BLaER1 treated with 17β-estradiol and CSF1 and Interleukin-3, amounts not matched to agents 10 nM and 100 nM (cell line): ENCODE data around the gene SRGAP1.

ENCODE experiments used
- H3K27ac ChIP-seq, 11 experiments: shearing (Covaris generic); formaldehyde crosslinking; 2 replicates each; pipeline ENCODE4 v1.8.1; 2022
- H3K27me3 ChIP-seq, 11 experiments: shearing (Covaris generic); formaldehyde crosslinking; 2 replicates each; pipeline ENCODE4 v1.8.1; 2022
- H3K36me3 ChIP-seq, 11 experiments: shearing (Covaris generic); formaldehyde crosslinking; 2 replicates each; pipeline ENCODE4 v1.8.1; 2022
- H3K4me1 ChIP-seq, 10 experiments: shearing (Covaris generic); formaldehyde crosslinking; 2 replicates each; pipeline ENCODE4 v1.8.1; 2022
- H3K4me2 ChIP-seq, 11 experiments: shearing (Covaris generic); formaldehyde crosslinking; 2 replicates each; pipeline ENCODE4 v1.8.1; 2022
- H3K4me3 ChIP-seq, 10 experiments: shearing (Covaris generic); formaldehyde crosslinking; 2 replicates each; pipeline ENCODE4 v1.8.1; 2022
- H3K9ac ChIP-seq, 11 experiments: shearing (Covaris generic); formaldehyde crosslinking; 2 replicates each; pipeline ENCODE4 v1.8.1; 2022
- H3K9me3 ChIP-seq, 11 experiments: shearing (Covaris generic); formaldehyde crosslinking; replicated peaks in 1 of 11; 2 replicates each; pipeline ENCODE4 v1.8.1; 2022
- H4K20me1 ChIP-seq, 11 experiments: shearing (Covaris generic); formaldehyde crosslinking; 2 replicates each; pipeline ENCODE4 v1.8.1; 2022
- Cebpa-rat ChIP-seq, 11 experiments: shearing (Covaris generic); IDR thresholded peaks; 2 replicates each; pipeline ENCODE4 v1.8.1; 2022

Gene SRGAP1

DNA sequence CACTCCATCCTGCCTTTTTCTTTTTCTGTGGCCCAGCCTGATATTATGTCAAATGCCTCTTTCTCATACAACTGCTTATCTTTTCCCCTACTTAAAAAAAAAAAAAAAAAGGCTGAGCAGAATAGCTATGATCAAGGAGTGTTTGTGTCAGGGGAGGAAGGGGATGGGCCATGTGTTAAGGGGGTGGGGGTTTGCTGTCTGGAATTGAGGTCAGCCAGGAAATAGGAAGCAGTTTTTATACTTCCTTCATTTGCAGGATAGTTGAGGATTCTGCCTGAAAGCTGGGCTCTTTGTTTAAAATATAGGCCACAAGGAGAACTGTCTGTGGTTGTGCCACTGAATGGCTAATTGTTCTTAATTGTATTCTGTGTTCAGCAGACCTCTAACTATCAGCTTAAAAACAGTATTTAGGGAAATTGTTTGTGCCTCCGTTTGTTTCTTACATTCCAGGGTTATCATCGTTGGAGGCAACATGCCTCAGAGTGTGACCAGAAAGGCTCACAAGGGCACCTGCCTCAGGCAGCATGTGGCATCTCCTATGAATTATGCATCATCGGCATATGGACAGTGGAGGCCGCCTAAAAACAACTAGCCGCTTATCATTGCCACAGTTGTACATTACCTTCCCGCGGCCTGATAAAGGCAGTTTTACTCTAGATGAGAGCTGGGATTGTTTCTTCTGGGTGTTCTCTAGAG, 96.0 kb downstream of the SRGAP1 start:
- H3K4me1 ChIP-seq, result peaks cover 49 to 81% (median 71%) of the 10 kb centered on the region in 10 experiments
- no peak for TF ChIP-seq Cebpa-rat (IDR thresholded peaks at IDR 0.05)
- H4K20me1 ChIP-seq, result no peaks in the 10 kb centered on the region
- H3K36me3 ChIP-seq, result no peaks in the 10 kb centered on the region
- peak overlapping the region; percentile 46 to 69 (median 61) for H3K4me2 ChIP-seq
- H3K9ac ChIP-seq, result peak overlapping the region in 1 of 11 experiments; percentile 4; a peak in 1 of 22 replicates
- H3K27ac ChIP-seq, result peak overlapping the region in 6 of 11 experiments; percentile 3 to 52 (median 22); a peak in 6 of 22 replicates
- H3K27me3 ChIP-seq, result no peaks in the 10 kb centered on the region
- H3K4me3 ChIP-seq, result no peak overlapping the region
- H3K9me3 ChIP-seq, result peaks cover 0 to 6% (median 0%) of the 10 kb centered on the region in 11 experiments; a peak in 3 of 22 replicates

DNA sequence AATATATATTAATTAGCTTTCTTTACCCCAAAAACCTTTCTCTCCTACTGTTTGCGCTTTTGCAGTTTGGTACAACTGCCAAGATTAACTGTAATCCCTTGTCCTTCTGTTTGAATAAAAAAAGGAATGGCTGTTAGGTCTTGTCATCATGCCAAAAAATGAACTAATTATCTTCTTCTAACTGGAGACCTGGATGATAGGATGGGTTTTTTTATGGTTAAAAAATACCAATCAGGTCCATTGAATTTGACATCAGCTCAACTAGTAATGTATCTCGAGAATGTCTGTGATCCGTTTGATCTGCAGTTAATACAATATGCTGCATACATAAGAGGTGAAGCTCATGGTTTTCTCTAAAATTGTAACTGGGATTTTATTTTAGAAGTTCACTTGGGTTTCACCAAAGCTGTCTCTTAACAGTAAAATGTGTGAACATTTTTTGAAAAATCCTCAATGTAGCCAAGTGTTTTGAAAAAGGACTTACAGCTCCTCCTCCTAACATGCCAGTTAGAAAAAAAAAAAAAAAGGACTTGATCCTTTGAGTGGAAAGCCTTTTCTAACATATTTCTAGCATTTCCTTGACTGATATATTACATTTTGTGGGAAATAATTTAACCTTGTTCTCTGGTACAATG, 96.8 kb downstream of the SRGAP1 start:
- H3K27ac ChIP-seq, result no peak overlapping the region
- H4K20me1 ChIP-seq, result no peaks in the 10 kb centered on the region

DNA sequence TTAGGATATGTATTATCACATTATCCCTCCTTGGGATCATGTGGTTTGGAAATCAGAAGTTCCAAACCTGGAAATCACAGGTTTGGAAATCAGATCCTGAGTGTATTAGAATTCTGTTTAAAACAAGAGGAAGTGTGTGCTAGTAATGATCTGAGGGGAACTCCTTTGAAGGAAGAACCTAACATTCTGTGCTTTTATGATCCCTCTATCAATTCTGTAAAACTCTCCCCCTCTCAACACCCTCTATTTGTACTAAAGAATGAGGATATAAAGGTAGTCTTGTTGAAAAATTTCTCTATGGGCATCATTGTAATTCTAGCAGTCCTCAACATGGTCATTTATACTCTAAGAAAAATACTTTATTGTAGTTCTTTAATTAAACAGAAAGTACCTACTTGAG, 97.4 kb downstream of the SRGAP1 start:
- no peak for TF ChIP-seq Cebpa-rat (IDR thresholded peaks at IDR 0.05)
- no peak overlapping the region for H3K27ac ChIP-seq

More for the DNA sequence above, 96.8 kb downstream of the SRGAP1 start:
- peaks cover 0 to 6% (median 0%) of the 10 kb centered on the region in 11 experiments; a peak in 3 of 22 replicates for H3K9me3 ChIP-seq
- H3K9ac ChIP-seq, result no peak overlapping the region
- no peak overlapping the region for H3K4me3 ChIP-seq
- peaks cover 53 to 86% (median 77%) of the 10 kb centered on the region in 10 experiments for H3K4me1 ChIP-seq
- peak overlapping the region in 4 of 11 experiments; percentile 5 to 69 (median 54); a peak in 6 of 22 replicates for H3K4me2 ChIP-seq
- TF ChIP-seq Cebpa-rat (IDR thresholded peaks at IDR 0.05), result no peak
- no peaks in the 10 kb centered on the region for H3K27me3 ChIP-seq
- no peaks in the 10 kb centered on the region for H3K36me3 ChIP-seq

GRCh38 chr12:63942464-63943241, 98.2 kb downstream of the SRGAP1 start:
- no peak overlapping the region for H3K9ac ChIP-seq
- H3K4me2 ChIP-seq, result peak overlapping the region in 8 of 11 experiments; percentile 78 to 94 (median 87); a peak in 8 of 22 replicates
- peaks cover 52 to 82% (median 76%) of the 10 kb centered on the region in 10 experiments for H3K4me1 ChIP-seq
- H3K9me3 ChIP-seq, result peaks cover 0 to 6% (median 0%) of the 10 kb centered on the region in 11 experiments; a peak in 3 of 22 replicates
- no peak overlapping the region for H3K4me3 ChIP-seq
- H4K20me1 ChIP-seq, result no peaks in the 10 kb centered on the region
- H3K27me3 ChIP-seq, result no peaks in the 10 kb centered on the region
- H3K36me3 ChIP-seq, result no peaks in the 10 kb centered on the region
- TF ChIP-seq Cebpa-rat (IDR thresholded peaks at IDR 0.05), result no peak
- no peak overlapping the region; a peak in 1 of 22 replicates for H3K27ac ChIP-seq

More for the DNA sequence above, 97.4 kb downstream of the SRGAP1 start:
- no peak overlapping the region for H3K4me3 ChIP-seq
- H3K9ac ChIP-seq, result no peak overlapping the region
- H3K4me2 ChIP-seq, result peak overlapping the region in 4 of 11 experiments; percentile 0 to 69 (median 26); a peak in 5 of 22 replicates
- no peaks in the 10 kb centered on the region for H3K27me3 ChIP-seq
- peaks cover 0 to 6% (median 0%) of the 10 kb centered on the region in 11 experiments; a peak in 3 of 22 replicates for H3K9me3 ChIP-seq
- no peaks in the 10 kb centered on the region for H4K20me1 ChIP-seq
- H3K36me3 ChIP-seq, result no peaks in the 10 kb centered on the region
- H3K4me1 ChIP-seq, result peaks cover 53 to 86% (median 77%) of the 10 kb centered on the region in 10 experiments

DNA sequence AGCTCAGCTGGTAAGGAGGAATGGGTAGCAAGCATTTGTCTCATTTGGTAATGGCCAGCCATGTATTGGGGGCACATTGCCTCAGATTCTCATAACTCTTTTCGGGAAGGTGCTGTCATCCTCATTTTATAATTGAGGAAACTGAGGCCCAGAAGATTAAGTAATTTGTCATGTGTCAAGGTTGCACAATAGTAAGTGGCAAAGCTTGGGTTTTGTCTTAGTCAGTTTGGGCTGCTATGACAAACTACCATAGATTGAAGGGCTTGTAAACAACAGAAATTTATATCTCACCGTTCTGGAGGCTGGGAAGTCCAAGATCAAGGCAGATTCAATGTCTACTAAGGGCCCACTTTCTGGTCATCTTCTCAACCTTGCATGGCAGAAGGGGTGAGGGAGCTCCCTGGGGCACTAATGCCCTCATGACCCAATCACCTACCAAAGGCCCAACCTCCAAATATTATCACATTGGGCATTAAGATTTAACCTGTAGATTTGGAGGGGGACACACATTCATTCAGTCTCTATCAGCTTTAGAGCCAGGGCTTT, 99.6 kb downstream of the SRGAP1 start:
- no peaks in the 10 kb centered on the region for H3K27me3 ChIP-seq
- peak overlapping the region; percentile 53 to 81 (median 75); a peak in 21 of 22 replicates for H3K27ac ChIP-seq
- H3K4me2 ChIP-seq, result peak overlapping the region; percentile 78 to 94 (median 90)
- H3K9me3 ChIP-seq, result peaks cover 0 to 6% (median 0%) of the 10 kb centered on the region in 11 experiments; a peak in 3 of 22 replicates
- H3K36me3 ChIP-seq, result no peaks in the 10 kb centered on the region
- peak in 3 of 11 experiments; percentile 50 to 70 (median 54); a peak in 4 of 22 replicates for TF ChIP-seq Cebpa-rat (IDR thresholded peaks at IDR 0.05)
- H3K9ac ChIP-seq, result peak overlapping the region in 8 of 11 experiments; percentile 16 to 58 (median 50); a peak in 9 of 22 replicates
- peaks cover 43 to 82% (median 63%) of the 10 kb centered on the region in 10 experiments for H3K4me1 ChIP-seq
- no peaks in the 10 kb centered on the region for H4K20me1 ChIP-seq
- H3K4me3 ChIP-seq, result peak overlapping the region in 7 of 10 experiments; percentile 3 to 51 (median 24); a peak in 2 of 20 replicates

DNA sequence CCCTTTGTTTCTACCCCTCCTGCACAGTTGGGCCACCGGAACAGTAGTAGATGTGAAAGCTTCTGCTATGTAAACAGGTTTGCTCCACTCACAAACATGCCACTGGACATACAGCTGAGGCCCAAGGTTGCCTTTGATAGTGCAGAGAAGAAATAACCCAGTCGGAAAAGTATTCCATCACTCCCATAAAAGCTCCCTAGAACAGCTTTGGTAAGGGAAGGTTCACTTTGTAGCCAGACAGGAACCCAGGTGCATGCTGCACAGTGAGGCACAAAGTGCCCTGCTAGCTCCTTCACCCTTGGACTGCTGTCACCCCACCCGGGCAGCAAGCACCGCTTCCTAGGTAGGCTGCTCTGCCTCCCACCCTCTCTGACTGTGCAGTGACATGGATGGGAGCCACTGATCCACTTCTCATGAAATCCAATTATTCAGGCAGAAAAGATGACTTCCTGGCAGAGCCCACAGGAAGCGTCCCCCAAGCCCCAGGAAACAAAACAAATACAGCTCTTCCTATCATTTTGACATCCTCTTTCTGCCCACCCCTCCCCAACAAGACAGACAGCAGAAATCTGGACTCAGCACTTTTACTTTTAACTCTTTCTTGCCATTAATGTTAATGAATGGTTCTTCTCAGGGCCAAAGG, 100.2 kb downstream of the SRGAP1 start:
- peak in 2 of 11 experiments; percentile 8 to 16; a peak in 1 of 22 replicates for TF ChIP-seq Cebpa-rat (IDR thresholded peaks at IDR 0.05)
- Histone ChIP-seq H4K20me1 (no peaks in the 10 kb centered on the region), H3K9ac (peak overlapping the region in 9 of 11 experiments; percentile 4 to 58 (median 49); a peak in 10 of 22 replicates), H3K9me3 (peaks cover 0 to 6% (median 0%) of the 10 kb centered on the region in 11 experiments; a peak in 3 of 22 replicates), H3K4me2 (peak overlapping the region; percentile 78 to 94 (median 90)), H3K27ac (peak overlapping the region; percentile 53 to 81 (median 75); a peak in 21 of 22 replicates), H3K36me3 (no peaks in the 10 kb centered on the region), H3K27me3 (no peaks in the 10 kb centered on the region), H3K4me1 (peaks cover 37 to 76% (median 57%) of the 10 kb centered on the region in 10 experiments), H3K4me3 (peak overlapping the region in 7 of 10 experiments; percentile 3 to 51 (median 24); a peak in 7 of 20 replicates)

DNA sequence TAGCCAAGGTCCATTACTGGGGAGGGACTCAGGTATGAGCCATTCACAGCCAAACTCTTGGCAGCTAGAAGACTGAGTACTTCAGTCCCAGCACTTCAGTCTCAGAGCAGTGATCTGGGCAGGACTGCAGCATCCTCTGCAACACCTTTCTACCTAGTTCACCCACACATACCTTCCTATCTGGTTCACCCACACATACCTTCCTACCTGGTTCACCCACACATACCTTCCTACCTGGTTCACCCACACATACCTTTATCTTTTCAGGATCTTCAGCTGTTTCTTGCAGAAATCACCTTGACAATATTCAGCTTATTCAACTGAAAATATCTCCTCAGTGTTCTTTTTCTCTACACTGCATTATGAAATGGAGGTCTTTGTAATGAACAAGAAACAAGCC, 101.3 kb downstream of the SRGAP1 start:
- Histone ChIP-seq H3K36me3 (no peaks in the 10 kb centered on the region), H3K4me1 (peaks cover 26 to 73% (median 46%) of the 10 kb centered on the region in 10 experiments), H3K27ac (peak overlapping the region in 7 of 11 experiments; percentile 10 to 81 (median 48); a peak in 11 of 22 replicates), H3K4me2 (peak overlapping the region; percentile 78 to 94 (median 90)), H3K4me3 (no peak overlapping the region), H4K20me1 (no peaks in the 10 kb centered on the region), H3K27me3 (no peaks in the 10 kb centered on the region), H3K9ac (no peak overlapping the region), H3K9me3 (peaks cover 0 to 6% (median 0%) of the 10 kb centered on the region in 11 experiments; a peak in 3 of 22 replicates)
- no peak for TF ChIP-seq Cebpa-rat (IDR thresholded peaks at IDR 0.05)
